COLO668 (cell line): Measurements from ENCODE around the gene PSMB2.

ENCODE experiments used
- DNase-seq: peaks from one replicate; lab custom pipeline; 2025; ENCODE audit not compliant: unreplicated experiment; lab: John Stamatoyannopoulos, UW

Gene PSMB2

DNA sequence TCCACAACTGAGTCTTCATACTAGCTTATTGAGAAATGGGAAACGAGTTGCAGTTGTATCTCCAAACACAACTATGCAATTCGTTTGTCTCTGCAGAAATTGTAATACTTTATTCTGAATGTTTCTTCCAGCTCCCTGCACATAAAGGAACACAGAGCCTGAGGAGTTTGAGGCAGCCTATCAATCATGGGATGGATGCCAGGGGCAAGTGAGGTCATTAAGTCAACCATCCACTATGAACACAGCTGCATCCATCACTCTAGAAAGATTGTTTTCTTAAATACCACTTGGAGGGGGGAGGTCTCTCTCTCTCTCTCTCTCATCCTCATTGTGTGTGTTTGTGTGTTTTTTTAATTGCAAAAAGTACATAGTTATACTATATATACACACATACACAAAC lies 2.9 kb upstream of the PSMB2 start:
- DNase-seq, result no peak

DNA sequence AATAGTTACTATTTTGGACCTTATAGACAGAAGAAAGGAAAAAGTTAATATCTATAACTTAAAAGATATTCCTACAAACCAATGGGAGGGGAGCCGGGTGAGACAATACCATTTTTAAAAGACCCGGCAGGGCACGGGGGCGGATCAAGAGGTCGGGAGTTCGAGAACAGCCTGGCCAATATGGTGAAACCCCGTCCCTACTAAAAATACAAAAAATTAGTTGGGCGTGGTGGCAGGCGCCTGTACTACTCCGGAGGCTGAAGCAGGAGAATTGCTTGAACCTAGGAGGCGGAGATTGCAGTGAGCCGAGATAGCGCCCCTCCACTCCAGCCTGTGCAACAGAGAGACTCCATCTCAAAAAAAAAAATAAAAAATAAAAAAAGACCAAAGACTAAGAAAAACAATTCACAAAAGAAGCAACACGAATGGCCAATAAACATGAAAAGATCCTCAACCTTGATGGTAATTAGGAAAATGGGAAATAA lies 1.2 kb upstream of the PSMB2 start:
- no peak for DNase-seq

DNA sequence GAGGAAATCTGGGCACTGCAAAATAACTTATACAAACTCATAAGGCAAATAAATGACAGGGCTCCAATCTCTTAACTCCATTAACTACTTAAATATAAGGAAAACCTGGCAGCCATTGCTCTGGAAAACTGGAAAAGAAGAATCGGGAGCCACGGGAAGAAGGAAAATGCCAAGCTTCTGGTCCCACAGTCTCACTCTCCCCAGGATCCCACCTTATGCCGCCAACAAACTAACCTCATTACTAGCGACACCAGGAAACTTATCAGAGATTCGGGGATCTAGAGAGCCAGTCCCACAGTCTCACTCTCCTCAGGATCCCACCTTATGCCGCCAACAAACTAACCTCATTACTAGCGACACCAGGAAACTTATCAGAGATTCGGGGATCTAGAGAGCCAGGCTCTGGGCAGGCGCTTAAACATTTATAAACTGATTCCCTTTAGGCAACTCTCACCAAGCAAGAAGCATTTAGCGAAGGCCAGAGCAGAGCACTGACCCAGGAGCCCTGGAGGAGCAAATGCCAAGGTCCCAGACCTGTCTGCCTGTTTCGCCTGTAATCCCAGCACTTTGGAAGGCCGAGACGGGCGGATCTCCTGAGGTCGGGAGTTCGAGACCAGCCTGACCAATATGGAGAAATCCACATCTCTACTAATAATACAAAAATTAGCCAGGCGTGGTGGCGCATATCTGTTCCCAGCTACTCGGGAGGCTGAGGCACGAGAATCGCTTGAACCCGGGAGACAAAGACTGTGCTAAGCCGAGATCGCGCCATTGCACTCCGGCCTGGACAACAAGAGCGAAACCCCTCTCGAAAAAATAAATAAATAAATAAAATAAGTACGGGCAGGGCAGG lies 720 bp downstream of the PSMB2 start:
- DNase-seq, result no peak

DNA sequence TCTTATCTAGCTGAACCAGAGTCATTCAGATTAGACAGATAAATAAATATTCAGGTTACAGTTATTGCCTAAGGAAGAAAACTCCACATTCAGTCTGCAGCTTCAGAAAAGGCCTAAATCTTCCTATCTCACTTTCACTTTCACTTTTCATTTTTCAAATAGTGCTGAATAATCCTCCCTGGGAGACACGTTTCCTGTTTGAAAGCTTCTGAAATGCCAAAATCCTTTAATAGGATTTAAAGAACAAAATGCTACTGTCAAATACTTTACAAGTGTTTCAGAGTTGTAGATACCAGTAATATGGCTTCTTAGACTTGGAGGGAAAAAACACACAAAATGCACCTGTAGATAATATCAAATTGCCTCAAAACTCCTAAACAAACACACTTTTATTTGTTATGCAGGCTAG lies 3.9 kb downstream of the PSMB2 start:
- no peak for DNase-seq

DNA sequence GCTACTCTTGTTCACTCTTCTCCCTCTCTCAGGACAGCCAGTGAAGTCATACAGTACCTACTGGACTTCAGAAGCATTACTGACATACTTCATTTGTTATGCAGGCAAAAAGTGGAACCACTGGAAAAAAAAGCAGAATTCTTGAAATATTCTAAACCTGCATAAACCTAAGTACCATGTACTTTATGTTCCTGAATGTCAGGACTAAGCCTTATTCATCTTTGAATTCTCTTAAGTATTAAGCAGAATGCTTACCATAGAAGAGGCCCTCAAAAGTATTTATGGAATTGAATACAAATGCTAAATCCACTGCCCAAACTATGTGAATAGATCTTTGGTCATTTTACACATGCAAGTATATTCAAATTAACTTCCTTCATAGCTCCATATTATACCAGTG lies 7.8 kb downstream of the PSMB2 start:
- no peak for DNase-seq

DNA sequence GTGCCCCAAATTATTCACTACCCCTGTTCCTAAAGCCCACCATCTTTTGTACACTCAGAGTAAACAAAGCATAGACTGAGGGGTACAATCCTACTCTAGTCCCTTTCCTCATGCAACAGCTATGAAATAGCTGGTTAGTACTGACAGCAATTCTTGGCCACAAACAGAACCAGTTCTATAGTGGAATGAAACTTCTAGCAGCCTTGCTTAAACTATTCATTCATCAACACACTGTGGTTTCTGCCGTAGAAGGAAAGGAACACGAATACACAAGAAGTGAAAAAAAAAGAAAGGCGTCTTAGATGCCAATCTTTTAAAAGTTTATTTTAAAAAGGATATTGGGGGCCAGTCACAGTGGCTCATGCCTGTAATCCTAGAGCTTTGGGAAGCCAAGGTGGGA lies 9.9 kb downstream of the PSMB2 start:
- DNase-seq, result no peak

DNA sequence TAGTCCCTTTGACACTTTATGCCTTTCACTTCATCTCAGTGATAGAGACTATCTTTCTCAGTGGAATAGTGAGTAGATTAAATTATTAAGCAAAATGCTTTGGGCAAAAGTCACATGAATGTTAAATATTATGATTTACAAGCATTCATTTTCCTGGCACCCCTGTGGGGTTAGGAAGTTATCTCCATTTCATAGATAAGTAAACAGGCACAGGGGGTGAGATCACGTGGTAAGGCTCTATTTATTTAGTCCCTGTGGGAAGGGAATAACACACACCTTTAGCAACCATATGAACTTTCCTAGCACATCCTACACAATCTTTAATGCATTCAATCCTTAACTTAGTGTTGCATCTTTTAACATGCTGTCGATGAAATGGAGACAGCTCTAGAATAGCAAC lies 12.3 kb downstream of the PSMB2 start:
- DNase-seq, result no peak

DNA sequence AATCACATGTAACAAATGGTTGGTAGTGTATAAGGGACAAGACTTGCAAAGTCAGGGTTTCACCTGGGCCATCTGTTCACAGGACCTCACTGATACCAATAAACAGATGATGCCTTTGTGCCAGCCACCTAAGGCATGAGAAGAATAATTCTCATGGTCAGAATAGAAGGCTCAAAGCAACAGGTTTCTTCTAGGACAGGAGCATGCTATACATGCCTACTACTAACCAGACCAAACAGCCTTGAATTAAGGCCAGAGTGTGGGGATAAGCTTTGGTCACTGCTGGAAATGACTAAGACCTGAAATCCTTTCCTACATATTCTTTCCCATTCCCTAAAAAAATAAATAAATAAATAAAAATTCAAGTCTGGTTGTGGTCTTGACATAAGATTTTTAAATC lies 17.5 kb downstream of the PSMB2 start:
- DNase-seq, result no peak

DNA sequence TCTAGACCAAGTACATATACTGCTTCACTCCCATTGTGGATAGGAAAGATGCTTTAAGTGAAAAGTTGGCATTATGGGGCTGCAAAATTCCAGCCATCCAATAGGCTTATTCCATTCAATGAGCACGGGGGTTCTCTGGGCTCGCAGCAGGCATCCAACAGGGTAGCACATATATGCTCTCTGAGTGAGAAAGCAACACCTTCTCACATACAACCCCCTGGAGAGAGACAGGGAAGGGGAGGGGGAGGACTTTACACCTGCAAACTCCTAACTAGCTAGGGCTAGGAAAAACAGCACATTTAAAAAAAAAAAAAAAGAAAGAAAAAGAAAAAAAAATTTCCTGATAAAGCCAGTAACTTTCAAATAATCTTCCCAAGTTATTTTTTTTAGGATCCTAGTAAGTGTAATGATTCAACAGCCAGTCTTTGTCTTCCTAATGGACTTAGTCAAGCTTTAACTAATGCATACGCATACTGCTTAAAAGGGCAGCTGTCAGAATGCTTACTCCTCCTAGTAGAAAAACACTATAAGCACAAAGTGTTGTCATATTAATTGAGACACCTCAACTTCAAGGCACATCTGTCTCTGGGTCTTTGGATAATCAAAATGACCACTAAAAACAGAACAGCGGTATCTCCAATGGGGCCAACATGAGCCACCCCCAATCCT lies 18.7 kb downstream of the PSMB2 start:
- DNase-seq, result no peak

DNA sequence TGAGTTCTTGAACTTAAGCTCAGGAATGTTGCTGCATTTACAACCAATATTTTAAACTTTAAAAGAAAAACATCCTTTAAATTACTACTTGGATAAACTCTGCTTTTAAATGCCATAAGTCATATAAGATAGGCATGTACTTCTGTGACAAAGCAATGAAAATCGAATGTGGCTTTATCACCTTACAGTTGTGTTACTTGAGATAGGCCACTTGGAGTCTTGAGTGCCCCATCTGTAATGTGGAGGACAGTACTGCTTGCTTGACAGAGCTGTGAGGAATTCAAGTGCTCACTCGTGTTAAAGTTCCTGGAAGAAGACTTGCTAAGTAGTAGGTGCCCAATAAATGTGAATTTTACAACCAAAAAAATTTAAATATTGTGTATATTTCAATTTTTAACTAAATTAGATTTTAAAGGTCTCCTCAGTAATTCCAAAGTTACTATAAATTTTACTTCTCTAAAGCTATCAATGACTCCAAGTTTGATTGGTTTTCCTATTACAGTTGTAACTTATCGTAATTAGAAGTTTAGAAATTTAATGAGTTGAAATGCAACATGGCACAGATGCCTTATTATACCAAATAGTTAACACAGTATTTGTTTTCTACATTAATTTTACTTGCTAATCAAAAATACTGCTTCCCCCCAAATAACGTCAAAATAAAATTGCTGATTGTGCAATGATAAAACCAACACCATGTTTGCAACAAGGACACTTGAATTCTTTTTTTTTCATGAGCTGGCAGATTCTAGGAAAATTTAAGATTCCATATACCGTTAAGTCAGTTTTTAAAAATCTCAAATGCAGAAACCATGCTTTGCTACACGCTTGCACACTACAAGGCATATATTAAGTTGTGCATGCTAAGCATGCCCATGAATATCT lies 21.8 kb downstream of the PSMB2 start:
- DNase-seq, result no peak

DNA sequence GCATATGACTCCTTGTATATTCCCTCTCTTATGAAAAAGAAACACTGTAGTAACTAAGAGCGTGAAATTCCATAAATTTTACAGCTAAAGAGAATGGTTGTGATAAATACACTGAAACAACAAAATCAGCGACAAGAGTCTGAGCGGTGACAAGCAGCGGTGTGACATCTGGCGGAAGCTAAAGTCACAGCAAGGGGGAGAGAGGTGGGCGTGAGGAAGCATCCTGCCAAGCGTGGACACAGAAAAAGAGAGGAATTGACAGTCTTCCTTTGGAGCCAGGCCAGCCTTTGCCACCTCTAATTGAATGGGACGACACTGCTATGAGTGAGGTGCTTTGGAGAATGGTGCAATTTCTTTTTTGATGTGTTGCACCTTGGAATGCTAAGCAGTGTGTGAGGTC lies 25.9 kb downstream of the PSMB2 start:
- DNase-seq, result no peak

DNA sequence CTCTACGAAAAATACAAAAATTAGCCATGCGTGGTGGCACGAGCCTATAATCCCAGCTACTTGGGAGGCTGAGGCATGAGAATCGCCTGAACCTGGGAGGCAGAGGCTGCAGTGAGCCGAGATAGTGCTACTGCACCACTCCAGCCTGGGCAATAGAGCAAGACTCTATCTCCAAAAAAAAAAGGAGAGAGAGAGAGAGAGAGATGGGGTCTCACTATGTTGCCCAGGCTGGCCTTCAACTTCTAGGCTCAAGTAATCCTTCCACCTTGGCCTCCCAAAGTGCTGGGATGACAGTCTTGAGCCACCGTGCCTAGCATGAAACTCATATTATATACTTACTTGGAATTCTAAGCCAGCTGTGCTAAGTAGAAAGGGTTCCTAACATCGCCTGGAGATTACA lies 29.7 kb downstream of the PSMB2 start:
- no peak for DNase-seq

DNA sequence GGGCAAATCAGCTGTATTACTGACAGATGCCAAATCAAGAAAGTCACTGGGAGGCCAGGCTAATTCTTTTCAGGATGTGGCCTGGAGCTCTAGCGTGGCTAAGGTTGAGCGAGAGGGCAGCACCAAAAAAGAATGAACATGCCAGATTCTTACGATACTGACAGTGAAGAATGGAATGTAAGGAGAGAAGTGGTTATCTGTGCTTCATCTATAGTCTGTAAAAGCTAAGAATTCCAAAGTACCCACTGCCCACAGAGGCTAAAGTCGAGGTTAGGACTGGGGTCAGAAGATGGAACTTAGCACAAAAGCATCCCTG lies 35.5 kb downstream of the PSMB2 start:
- no peak for DNase-seq

DNA sequence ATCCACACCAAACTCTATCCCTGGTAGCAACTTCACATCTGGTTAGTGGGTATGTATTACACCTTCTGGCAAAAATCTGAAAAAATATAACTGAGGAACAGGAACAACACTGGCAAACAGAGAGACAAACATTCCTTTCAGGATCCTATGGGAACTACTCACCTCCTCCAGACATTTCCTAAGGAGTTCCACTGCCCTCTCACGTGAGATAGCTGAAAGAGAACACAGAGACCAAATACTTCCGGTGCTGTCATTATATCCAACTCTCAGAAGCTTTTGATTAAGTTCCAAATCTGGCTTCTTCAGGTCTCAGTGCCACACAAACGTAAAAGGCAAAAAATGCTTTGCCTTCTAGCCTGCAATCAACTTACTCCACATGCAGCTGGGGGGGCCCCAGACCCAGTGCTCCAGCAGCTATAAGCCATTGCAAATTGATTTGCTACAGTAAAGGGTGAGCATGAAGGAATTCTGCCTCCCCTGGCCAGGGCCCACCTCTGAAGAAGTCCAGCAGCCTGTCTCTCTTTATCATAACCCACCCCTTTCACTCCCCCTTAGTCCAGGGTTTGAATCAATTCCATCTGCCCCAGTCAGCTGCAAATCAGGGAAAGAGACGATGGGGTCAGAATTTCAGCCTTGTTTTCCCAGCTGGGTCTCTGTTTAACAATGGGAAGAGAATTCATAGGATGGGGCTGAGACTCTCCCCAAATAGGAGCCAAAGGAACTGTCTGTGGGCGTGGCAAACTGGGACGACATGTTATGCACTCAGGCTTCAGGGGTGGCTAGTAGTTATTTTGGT lies 36.1 kb downstream of the PSMB2 start:
- no peak for DNase-seq

DNA sequence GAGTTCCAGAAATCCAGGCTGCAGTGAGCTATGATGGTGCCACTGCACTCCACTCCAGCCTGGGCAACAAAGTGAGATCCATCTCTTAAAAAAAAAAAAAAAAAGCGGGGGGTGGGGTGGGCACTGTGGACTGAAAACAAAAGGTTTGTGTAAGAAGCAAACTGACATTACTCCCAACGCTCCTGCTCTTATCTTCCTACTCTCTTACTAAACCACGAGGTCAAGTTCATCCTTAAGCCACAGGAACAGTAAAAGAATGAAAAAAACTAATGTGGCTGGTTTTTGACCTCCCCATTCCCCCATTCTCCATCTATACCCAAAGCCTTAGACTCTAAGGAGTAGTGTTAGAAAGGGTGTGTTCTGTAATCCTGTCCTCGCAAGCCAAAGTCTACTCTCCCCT lies 37.4 kb downstream of the PSMB2 start:
- DNase-seq, result no peak

DNA sequence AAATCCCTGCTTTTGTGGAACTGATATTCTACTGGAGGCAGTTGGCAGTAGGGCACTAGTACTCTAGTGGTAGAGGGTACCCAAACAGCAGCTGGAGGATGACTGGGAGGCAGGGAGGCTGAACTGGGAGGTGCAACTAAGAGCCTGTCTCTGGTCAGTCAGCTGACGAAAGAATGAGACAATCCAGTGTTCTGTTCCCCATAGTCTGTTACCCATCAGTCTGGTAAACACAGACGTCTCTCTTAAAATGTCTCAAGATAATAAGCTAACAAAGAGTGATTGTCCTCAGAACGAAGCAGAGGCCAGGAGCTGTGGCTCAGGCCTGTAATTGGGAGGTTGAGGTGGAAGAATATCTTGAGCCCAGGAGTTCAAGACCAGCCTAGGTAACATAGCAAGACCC lies 37.9 kb downstream of the PSMB2 start:
- DNase-seq, result no peak

DNA sequence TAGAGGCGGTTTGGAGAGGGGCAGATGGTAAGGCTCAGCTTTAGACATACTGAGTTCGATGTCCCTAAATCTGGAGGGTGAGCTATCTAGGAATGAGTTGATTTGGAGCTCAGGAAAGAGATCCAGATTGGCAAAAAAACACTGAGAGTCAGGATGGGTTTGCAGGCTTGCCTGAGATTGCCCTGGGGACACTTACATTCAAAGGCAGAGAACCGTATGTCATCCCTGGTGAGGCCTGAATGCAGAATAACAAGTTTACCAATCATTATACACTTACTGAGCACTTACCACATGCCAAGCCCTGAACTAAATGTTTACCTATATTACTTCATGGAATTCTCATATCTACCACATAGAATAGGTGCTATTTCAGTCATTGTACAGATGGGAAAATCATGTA lies 40.7 kb downstream of the PSMB2 start:
- no peak for DNase-seq

DNA sequence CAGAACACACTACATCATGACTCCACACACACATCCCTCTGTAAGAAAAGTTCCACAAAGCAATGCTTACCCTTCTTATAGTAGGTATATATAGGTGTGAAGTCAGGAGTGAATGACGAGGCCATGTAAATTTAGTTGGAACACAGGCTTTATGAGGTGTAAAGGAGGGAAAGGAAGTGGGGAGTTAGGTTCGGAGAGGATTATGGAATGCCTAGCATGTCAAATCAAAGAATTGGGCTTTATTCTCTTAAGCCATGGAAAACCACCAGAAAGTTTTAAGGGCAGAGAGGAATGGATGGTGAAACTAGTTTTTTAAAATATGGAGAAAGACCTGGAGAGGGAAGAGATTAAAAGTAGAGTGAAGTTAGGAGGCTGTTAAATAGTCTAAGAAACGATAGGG lies 41.9 kb downstream of the PSMB2 start:
- no peak for DNase-seq

DNA sequence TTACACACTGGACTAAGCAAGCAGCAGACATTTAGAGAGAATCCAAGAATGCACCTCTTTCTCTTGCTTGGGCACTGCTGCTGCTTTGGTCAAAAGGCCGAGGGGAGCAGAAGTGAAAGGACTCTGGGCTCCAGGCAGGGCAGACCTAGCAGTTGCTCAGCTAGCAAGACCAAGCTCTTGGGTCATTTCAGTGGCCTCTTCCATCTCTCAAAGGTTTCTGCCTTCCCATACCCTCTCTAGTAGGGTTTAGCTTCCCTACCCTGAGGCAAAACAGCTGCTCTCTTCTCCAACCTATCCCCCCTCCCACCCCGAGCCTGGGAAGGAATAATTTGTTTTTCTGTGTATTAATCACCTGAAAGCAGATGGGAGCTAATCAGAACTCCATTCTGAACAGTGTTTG lies 42.4 kb downstream of the PSMB2 start:
- DNase-seq, result no peak

DNA sequence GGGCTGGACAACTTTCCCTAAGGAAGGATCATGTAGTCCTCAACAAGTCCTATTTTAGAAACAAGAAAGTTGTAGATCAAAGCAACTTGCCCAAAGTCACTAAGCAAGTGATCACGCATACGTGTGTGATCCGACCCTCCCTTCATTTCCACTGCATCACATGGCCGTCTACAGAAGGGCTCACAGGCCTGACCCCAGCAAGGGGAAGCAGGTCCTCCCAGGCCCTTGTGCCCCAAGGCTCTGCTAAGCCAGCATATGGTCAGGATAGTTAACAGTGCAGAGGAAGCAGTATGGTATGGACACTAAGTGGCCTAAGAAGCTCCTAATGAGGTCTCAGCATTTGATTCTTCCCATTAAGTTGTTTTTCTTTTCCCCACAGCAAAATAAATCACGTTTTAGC lies 43.5 kb downstream of the PSMB2 start:
- DNase-seq, result no peak

DNA sequence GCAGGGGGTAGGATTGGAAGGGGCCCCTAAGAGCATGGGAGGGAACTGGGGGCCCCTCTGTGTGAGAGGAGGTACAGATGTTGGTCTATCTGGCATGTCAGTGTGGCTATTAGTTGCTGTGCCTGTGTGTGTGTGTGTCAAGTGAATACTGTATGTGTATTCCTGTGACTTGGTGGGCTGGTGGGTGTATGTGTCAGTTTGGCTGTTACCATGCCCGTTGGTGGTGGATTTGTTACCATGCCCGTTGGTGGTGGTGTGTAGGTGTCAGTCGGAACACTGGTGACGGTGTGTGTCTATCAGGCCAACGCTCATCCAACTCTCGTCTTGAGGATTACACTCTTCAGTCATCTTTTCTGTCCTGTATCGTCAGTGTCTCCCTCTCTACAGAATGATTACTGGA lies 45.6 kb downstream of the PSMB2 start:
- DNase-seq, result no peak
